ENCODE results near the gene ELL2. TPM values are rescaled to one million over a fixed set of nuclear protein-coding genes. Genes with fewer than 3 reads are reported as not detected.

The ELL2 gene
- total RNA-seq, 1 experiment from 2014 or later, result 27.5 TPM

DNA sequence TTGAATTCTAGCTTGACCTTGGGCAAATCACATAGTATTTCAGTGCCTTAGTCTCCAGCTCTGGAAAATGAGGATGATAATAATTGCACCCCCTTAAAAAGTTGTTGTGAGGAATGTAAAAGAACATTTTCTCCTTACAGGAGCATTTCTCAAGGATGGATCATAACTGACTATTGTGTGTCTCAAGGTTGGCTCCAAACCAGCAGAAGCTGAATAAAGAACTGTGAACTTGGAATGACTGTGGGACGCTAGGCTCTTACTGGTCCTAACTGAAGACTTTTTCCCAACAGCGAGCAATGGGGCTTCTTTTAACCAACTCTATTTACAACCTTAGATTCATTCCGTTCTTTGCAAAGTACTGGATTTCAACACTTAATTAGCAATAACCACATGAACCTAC is 113.0 kb downstream of the ELL2 start:
- Histone ChIP-seq H4K91ac (ENCODE audit: insufficient read length, low read depth, low read length) (no peak overlapping the region), H3K56ac (ENCODE audit: insufficient read length, low read depth, low read length) (no peak overlapping the region), H3K9ac (ENCODE audit: extremely low read depth, insufficient read length, low read length) (no peak overlapping the region), H2BK20ac (ENCODE audit: low read depth, low read length, poor library complexity, severe bottlenecking) (no peak overlapping the region), H2BK120ac (ENCODE audit: low read depth, low read length, poor library complexity, severe bottlenecking) (no peak overlapping the region), H3K27ac (ENCODE audit: insufficient read length, low read depth, low read length) (no peak overlapping the region), H3T11ph (ENCODE audit: low read length) (no peak overlapping the region), H2AFZ (ENCODE audit: low read length) (no peak overlapping the region), H2BK15ac (ENCODE audit: low read depth, low read length) (no peak overlapping the region), H4K8ac (replicated peaks; ENCODE audit: insufficient read length, low read depth, low read length) (no peak overlapping the region), H2BK5ac (ENCODE audit: insufficient read length, low read length) (no peak overlapping the region), H3K79me2 (ENCODE audit: insufficient read depth, low read length) (no peaks in the 10 kb centered on the region), H3K18ac (ENCODE audit: insufficient read length, low read depth, low read length) (no peak overlapping the region), H2BK12ac (ENCODE audit: insufficient read length, low read depth, low read length) (no peak overlapping the region), H3K9me3 (ENCODE audit: control insufficient read depth, low read depth, low read length) (no peaks in the 10 kb centered on the region), H4K20me1 (ENCODE audit: control insufficient read depth, insufficient read depth, insufficient read length) (no peaks in the 10 kb centered on the region), H4K5ac (ENCODE audit: insufficient read length, low read depth, low read length) (no peak overlapping the region), H2AK5ac (ENCODE audit: insufficient read length, low read length) (no peak overlapping the region), H3K4me2 (ENCODE audit: insufficient read depth, insufficient read length, low read length) (no peak overlapping the region), H3K23ac (ENCODE audit: insufficient read length, low read depth, low read length) (no peak overlapping the region), H3K4ac (ENCODE audit: low read depth, low read length) (no peak overlapping the region), H3K4me1 (ENCODE audit: insufficient read depth, low read length) (no peaks in the 10 kb centered on the region), H3K79me1 (ENCODE audit: insufficient read depth, low read depth, low read length, poor library complexity, severe bottlenecking) (no peaks in the 10 kb centered on the region), H3K23me2 (ENCODE audit: insufficient read length, low read depth, low read length, poor library complexity, severe bottlenecking) (no peaks in the 10 kb centered on the region), H3K27me3 (ENCODE audit: insufficient read depth, low read length) (no peaks in the 10 kb centered on the region), H3K14ac (ENCODE audit: insufficient read depth, low read length) (no peak overlapping the region)
- H3K27ac Mint-ChIP-seq, result no peak overlapping the region
- peaks cover 9% of the 10 kb centered on the region for H3K27me3 Mint-ChIP-seq (ENCODE audit: low read depth)
- TF ChIP-seq CTCF (conservative IDR thresholded peaks at IDR 0.05), result no peak
- 0 out of 4 replicates have a peak, but pooled peaks cover 2 to 3% of the 10 kb centered on the region in 2 experiments for H3K4me1 Mint-ChIP-seq
- H3K36me3 Mint-ChIP-seq (ENCODE audit: insufficient read depth in 1 of 3, low read depth in 3 of 3), result 0 out of 7 replicates have a peak, but pooled peaks cover 0 to 3% (median 0%) of the 10 kb centered on the region in 3 experiments
- no CpG with 5 or more reads among the region's 3 CpGs for WGBS (ENCODE audit: extremely low coverage, insufficient read length, low lambda C conversion rate)
- no peak for DNase-seq
- H3K4me3 Mint-ChIP-seq, result no peak overlapping the region
- peaks cover 0 to 3% of the 10 kb centered on the region in 2 experiments; a peak in 1 of 5 replicates for H3K9me3 Mint-ChIP-seq
